Activated CD8-positive, alpha-beta memory T cell treated with anti-CD3 and anti-CD28 coated beads, Interleukin-2, amount 50 U/mL, for 24 hours (primary cell): ENCODE data around the gene PMEPA1.

Experiments used
- DNase-seq: peaks from one replicate; pipeline ENCODE4 v3.0.0-alpha.2; 2020; ENCODE audit errors: extremely low read depth

Gene PMEPA1

DNA sequence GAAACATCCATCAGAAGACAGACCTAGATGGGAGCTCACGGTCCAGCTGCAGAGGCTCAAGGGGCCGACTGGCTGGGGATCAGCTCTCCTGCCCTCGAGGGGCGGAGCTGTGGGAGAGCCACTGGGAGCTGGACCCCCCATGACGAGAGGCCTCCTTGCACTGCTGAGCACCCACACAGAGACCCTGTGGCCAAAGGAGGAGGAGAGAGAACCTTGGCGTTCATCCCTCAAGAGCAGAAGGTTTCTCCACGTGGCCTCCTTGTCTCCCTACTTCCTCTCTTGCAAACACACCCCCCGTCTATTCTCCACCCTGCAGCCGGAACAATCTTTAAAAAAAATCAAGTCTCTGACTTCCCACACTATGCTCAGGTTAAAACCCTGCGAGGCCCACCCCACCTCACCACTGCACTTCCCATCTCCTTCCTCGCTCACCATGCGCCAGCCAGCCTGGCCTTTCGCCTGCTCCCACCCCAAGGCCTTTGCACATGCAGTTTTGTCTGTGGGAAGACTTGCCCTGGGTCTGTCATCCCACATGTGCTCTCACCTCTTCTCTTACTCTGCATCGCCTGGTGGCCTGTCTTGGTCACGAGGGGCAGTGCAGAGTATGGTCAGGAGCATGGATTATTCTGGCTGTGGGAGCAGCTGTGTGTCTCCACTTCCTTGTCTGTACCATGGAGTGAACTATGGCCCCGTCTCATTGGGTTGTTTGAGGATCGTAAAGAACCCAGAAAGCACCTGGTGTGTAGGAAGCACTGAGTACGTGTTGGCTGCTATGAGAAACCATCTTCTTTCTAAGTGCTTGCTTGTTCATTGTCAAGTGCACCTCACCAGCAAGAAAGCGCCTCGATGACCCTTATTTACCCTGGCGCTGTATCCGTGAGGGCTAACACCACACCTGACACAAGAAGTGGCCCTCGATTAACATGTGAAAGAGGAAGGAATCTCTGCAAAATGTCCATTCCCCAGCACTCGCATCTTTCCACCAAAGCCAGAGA lies 32.9 kb downstream of the PMEPA1 start:
- DNase-seq = no peak

GRCh38 chr20:57675773-57676172 lies 34.0 kb downstream of the PMEPA1 start:
- no peak for DNase-seq

- no peak for DNase-seq
Observed at GRCh38 chr20:57672953-57673575, 36.8 kb downstream of the PMEPA1 start.

GRCh38 chr20:57672164-57672563 lies 37.7 kb downstream of the PMEPA1 start:
- DNase-seq = no peak

DNA sequence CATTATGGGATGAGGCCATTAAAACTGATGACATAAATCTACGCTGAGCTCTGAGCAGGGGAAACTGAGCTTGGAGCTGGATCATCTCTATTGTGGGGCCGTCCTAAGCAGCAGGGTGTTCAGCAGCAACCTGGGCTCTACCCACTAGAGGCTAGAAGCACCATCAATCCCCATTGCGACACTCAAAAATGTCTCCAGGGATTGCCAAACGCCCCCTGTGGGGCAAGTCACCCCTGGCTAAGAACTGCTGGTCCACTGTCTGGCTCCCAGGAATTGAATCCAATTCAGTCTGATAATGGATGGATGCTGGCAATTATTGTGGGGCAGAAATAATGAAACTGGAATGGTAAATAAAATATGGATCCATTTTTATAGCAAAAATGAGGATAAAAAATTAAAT lies 38.2 kb downstream of the PMEPA1 start:
- DNase-seq = no peak

GRCh38 chr20:57671072-57671391 lies 38.8 kb downstream of the PMEPA1 start:
- DNase-seq = no peak

GRCh38 chr20:57670288-57671071 lies 39.3 kb downstream of the PMEPA1 start:
- DNase-seq = no peak

DNA sequence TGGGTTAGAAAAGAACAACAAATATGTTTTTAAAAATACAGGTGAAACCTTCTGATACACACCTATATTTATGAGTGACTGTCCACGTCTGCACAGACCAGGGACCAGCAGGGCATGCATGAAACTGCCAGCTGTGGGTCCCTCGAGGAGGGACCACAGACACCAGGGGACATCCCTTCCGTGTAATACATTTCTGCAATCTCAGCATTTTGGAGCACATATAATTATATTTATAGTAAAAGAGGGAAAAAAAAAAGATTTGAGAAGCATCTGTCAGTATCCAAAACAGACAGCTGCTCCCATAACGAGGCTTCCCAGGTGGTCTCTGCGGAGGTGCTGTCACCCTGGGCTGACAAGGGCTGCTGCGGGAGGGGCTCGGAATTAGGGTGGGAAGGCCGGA lies 40.2 kb downstream of the PMEPA1 start:
- no peak for DNase-seq

DNA sequence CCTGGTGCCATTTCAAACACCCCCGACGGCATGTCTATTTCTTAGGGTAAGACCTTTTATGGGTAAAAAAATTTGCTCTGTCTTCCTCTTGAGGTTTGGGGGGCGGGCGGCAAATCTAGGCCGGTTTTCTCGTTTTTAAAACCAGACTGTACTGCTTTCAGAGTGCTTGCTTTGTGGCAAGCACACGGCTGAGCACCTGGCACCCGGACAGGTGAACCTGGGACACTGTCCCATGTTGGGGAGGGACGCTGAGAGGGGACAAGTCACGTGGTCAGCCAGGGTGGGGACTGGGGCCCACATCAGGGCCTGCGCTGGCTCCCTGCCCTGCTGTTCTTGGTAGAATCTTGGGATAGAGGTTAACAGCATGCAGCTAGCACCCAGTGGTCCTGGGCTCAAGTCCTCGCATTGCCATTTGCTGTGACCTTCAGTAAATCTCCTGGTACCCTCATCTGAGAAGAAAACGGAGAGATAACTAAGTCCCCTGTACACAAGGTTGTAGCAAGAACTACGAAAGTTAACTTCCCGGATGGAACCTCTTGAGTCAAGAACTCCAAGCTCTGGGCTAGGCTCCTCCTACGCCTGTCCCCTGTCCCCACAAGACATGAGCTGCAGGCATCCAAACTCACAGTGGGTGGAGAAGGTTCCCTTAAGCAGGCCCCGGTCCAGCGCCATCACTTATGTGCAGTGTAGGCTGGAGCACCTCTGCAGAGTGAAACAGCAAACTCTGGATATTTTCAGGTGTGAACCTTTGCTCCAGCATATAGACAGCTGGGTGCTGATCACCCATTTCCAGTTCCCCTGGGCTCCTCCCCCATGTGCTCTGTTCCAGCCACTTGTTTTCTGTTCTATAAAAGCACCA lies 41.7 kb downstream of the PMEPA1 start:
- no peak for DNase-seq

DNA sequence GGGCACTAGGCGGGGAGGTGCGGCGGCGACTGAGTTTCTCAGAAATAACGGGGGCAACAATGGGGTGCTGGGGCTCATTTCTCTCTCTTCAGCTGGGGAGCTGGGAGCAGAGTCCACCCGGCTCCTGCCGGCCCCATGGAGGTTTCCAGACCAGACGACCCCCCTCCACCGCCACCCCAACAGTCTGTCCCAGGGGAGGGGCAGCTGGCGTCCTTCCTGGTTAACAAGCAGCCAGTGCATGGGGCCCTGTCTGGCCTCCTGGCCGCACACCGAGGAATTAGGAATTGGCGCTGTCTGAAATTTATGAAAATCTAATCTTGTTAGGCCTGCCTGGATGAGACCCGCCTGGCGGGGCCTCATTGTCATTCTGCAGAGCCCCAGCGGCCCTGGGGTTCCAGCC lies 42.4 kb downstream of the PMEPA1 start:
- no peak for DNase-seq

GRCh38 chr20:57666834-57667157 lies 43.0 kb downstream of the PMEPA1 start:
- no peak for DNase-seq

DNA sequence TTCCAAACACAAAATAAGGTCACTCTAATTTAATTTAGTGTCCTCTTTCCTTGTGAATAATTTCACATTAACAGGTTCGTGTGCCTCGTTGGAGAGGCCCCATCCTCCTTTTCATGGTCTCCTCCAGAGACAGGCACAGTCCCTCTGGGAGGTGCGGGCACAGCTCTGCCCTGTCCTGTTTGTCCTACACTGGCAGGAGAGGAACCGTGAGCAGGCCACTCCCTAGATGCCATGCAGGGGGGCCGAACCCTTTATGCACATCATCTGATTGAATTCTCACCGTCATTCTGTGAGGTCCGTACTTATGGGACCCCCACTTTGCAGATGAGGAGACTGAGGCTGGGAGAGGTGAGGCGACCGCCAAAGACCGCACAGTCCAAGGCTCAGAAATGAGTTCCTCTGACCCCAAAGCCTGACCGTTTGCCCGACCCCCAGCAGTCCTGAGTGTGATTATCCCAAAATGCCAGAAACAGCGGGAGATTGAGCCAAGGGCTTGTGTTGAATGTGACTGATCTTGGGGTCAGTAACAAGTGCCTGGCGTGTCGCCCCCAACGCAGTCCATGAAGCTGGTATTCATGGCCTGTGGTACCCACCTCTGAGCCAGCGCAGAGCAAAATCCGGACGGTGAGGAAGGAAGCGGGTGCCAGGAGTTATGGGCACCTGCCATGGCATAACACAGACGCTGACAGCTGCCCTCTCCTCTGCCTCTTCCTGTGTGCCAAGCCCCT lies 43.5 kb downstream of the PMEPA1 start:
- no peak for DNase-seq

DNA sequence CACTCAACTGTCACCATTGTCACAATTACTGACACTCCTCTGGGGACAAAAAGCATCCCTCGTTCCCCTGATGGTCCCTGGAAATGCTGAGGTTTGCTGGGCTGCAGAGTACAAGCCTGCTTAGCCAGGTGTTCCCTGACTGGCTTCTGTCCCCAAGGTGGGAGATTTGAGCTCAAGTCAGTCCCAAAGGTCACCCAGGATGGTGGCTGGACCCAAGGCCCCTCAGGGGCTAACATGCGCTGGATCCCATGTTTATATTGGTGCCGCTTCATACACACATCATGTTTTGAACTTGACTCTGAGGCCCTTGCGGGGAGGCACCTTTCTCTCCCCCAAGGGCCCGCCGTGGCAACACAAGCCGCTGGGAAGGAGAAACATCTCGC lies 44.2 kb downstream of the PMEPA1 start:
- no peak for DNase-seq

DNA sequence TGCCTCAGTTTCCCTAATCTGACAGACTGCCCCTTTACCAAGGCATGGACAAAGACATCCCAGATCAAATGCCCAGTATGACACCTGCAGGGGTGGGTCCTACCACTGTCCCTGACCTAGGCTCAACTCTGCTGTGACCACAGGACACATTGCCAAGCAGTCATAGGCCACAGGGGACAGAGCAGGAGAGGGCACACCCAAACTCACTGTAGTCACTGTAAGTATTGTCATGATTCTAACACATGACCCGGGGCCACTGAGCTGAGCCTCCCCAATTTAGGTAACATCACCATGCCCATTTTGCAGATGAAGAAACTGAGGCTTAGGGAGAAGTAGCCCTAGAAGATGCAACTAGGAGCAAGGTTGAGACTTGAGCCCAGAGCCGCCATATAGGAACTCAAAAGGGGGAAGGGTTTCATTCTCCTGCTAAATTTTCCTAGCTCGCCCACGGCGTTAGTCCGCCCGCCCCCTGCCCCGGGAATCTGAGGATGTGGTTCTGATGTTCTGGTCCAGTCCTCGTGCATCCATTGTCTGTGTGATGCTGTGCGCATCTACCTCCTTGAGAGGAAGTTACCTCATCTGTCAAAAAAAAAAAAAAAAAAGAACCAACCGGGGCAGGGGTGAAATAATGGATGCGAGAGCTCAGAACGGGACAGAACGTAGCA lies 44.8 kb downstream of the PMEPA1 start:
- no peak for DNase-seq

GRCh38 chr20:57664476-57664875 lies 45.3 kb downstream of the PMEPA1 start:
- DNase-seq = no peak

DNA sequence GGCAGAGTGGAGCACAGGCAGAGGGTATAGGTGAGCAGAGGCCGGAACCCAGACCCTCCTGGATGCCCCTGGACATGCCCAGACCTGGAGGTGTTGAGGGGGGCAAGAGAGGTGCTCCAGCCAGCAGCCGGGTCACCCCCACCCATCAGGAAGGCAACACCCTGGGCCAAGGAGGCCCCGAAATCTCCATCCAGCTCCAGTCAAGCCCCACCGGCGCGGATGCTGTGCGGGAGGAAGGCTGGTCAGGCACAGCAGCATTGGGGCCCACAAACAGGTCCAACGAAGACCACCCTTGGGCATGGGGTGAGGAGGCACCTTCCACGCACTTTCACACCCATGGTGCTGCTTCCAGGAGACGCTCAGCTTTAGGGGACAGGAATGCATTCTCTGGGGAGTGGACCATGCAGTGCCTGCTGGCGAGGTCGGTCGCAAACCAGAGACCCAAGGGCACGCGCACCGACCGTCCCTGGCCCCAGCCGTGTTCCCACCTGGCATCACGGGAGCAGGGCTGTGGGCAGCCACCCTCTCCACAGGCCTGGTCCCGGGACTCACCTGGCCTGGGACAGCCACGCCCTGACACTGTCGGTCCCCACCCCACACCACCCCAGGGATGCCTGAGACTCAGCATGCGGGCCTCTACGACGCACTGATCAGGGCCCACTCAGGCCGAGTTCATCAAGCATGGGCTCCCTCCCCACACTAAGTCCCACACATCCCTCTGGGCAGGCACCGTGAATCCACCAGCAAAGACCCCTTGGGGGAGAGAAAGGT lies 45.9 kb downstream of the PMEPA1 start:
- no peak for DNase-seq

DNA sequence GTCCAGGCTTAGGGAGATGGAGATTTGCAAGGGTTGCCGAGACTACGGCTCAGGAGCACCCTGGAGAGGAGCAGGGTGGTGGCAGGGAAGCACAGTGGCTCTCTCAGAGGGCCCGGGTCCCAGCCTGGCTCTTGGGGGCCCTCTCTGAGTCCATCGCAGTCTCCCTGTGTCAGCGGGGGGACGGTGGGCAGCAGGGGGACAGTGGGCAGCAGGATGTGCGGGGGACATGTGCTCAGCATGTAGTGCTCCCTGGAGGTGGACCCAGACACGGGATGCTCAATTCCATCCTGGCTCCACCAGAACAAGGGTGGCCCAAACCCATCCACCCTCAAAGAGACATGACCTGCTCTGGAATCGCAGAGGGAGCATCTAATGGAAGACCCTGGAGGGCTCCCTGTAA lies 46.6 kb downstream of the PMEPA1 start:
- no peak for DNase-seq

DNA sequence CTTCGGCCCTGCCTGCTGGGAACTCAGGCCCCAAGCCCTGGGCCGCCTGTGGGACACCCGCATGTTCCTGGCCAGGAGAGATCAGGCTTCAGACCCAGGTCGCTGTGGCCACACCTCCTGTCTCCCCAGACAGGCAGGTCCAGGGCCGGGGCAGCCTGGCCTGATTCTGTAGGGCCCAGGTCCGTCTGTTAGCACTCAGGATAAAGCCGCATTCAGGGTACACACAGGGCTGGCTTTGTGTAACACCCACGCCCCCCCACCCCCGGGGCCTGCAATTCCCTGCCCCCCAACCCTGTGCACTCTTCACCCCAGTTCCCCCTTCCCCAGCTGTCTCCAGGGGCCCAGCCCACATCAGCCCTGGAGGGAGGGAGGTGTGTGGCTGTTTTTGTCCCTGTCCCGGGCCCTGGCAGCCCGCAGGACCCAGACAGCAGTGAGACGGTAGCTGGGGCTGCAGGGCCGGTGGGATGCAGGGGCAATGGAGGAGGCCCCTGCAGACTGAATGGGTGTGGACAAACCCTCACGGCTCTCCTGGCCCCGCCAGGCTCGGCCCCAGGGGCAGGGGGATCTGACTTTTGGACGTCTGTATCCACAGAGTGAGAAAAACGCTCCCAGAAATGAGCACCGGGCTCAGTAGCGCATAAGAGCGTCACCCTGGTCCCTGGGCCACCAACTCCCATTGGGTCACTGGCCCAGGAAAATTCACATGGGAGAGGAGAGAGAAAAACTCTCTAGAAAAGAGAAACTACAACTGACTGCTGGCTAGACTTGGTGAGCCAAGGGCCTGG lies 47.2 kb downstream of the PMEPA1 start:
- DNase-seq = no peak
